ENCODE measurements around the gene OR10P1. TPM values are rescaled to one million over a fixed set of nuclear protein-coding genes. Genes with fewer than 3 reads are reported as not detected.

OR10P1 gene
- total RNA-seq, 1 donor from 2014 or later, result not detected

GRCh38 chr12:55671746-55672145, 35.1 kb downstream of the OR10P1 start:
- Histone ChIP-seq H3K4me3 (ENCODE audit: low read depth, low read length) (no peak overlapping the region), H3K27me3 (ENCODE audit: control insufficient read depth, insufficient read depth, low read length) (no peaks in the 10 kb centered on the region), H3K36me3 (ENCODE audit: control insufficient read depth, insufficient read depth, low read length) (no peaks in the 10 kb centered on the region)
- no peak for FAIRE-seq
- TF ChIP-seq CTCF (IDR thresholded peaks at IDR 0.05; ENCODE audit: insufficient read depth, low read length, severe bottlenecking), result no peak
- no peak for DNase-seq (ENCODE audit: low read depth)

- no peak for TF ChIP-seq CTCF (IDR thresholded peaks at IDR 0.05; ENCODE audit: insufficient read depth, low read length, severe bottlenecking)
- Histone ChIP-seq H3K27me3 (ENCODE audit: control insufficient read depth, insufficient read depth, low read length) (no peaks in the 10 kb centered on the region), H3K36me3 (ENCODE audit: control insufficient read depth, insufficient read depth, low read length) (no peaks in the 10 kb centered on the region), H3K4me3 (ENCODE audit: low read depth, low read length) (no peak overlapping the region)
- FAIRE-seq (no peak), DNase-seq (ENCODE audit: low read depth) (no peak)
Observed at GRCh38 chr12:55673638-55674037, 36.9 kb downstream of the OR10P1 start.

GRCh38 chr12:55675666-55676065, 39.0 kb downstream of the OR10P1 start:
- no peak for FAIRE-seq
- Histone ChIP-seq H3K36me3 (ENCODE audit: control insufficient read depth, insufficient read depth, low read length) (no peaks in the 10 kb centered on the region), H3K27me3 (ENCODE audit: control insufficient read depth, insufficient read depth, low read length) (no peaks in the 10 kb centered on the region), H3K4me3 (ENCODE audit: low read depth, low read length) (no peak overlapping the region)
- TF ChIP-seq CTCF (IDR thresholded peaks at IDR 0.05; ENCODE audit: insufficient read depth, low read length, severe bottlenecking), result no peak
- peak; percentile 27 for DNase-seq (ENCODE audit: low read depth)

DNA sequence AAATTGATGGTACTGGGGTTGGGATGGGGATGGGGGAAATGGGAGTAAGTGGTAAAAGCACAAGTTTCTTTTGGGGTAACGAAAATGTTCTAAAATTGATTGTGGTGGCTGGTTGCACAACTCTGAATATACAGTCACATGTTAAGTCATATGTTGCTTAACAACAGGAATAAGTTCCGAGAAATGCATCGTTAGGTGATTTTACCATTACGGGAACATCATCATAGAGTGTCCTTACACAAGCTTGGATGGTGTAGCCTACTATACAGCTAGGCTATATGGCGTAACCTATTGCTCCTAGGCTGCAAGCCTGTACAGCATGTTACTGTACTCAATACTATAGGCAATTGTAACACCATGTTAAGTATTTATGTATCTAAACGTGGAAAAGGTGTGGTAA, 40.0 kb downstream of the OR10P1 start:
- no peaks in the 10 kb centered on the region for H3K36me3 ChIP-seq (ENCODE audit: control insufficient read depth, insufficient read depth, low read length)
- H3K4me3 ChIP-seq (ENCODE audit: low read depth, low read length), result no peak overlapping the region
- DNase-seq (ENCODE audit: low read depth) (no peak), FAIRE-seq (no peak)
- no peaks in the 10 kb centered on the region for H3K27me3 ChIP-seq (ENCODE audit: control insufficient read depth, insufficient read depth, low read length)
- no peak for TF ChIP-seq CTCF (IDR thresholded peaks at IDR 0.05; ENCODE audit: insufficient read depth, low read length, severe bottlenecking)

GRCh38 chr12:55679691-55680090, 43.0 kb downstream of the OR10P1 start:
- H3K27me3 ChIP-seq (ENCODE audit: control insufficient read depth, insufficient read depth, low read length), result peaks cover 2% of the 10 kb centered on the region
- TF ChIP-seq CTCF (IDR thresholded peaks at IDR 0.05; ENCODE audit: insufficient read depth, low read length, severe bottlenecking), result no peak
- no peak for FAIRE-seq

More at GRCh38 chr12:55679691-55680090, 43.0 kb downstream of the OR10P1 start:
- no peaks in the 10 kb centered on the region for H3K36me3 ChIP-seq (ENCODE audit: control insufficient read depth, insufficient read depth, low read length)
- H3K4me3 ChIP-seq (ENCODE audit: low read depth, low read length), result no peak overlapping the region
- no peak for DNase-seq (ENCODE audit: low read depth)
